DND-41 (cell line): ENCODE measurements around the gene SYCP2.

Experiments
- CTCF ChIP-seq: IDR thresholded peaks from 2 replicates; pipeline ENCODE4 v1.5.1; 2012; ENCODE audit warnings: borderline replicate concordance, low read length, moderate library complexity, mild to moderate bottlenecking; ENCODE audit not compliant: poor library complexity, severe bottlenecking; ENCODE audit errors: extremely low read depth
- EZH2 ChIP-seq: IDR thresholded peaks from 3 replicates; pipeline ENCODE4 v1.6.1; 2012; ENCODE audit warnings: borderline replicate concordance, low read depth, mild to moderate bottlenecking, moderate library complexity, low read length, inconsistent platforms; ENCODE audit not compliant: severe bottlenecking

DNA sequence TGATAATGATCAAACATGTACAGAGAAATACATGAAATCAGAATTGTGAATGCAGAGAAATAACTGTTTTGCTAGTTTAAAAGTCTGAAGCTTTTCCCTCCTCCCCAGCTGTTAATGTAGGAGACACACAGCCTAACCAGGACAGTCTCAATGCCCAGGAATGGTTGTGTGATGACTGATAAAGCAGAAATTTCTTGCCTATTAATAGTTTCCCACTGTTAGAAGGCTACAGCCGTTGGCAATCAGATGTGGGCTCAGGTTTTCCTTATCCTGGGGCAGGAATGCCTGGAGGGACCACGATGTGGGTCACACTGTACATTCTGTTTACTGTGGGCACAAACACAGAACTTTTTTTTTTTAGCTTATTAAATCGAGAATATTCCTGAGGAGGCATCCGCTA lies 4.8 kb upstream of the SYCP2 start:
- TF ChIP-seq CTCF: no peak
- no peak for TF ChIP-seq EZH2
